DND-41 (cell line): Measurements from ENCODE around the gene UBE3D.
A peak's percentile ranks its signal among the peaks of the same experiment; 100 is the strongest.

ENCODE experiments used
- CTCF ChIP-seq: IDR thresholded peaks from 2 replicates; pipeline ENCODE4 v1.5.1; 2012; ENCODE audit warnings: borderline replicate concordance, low read length, moderate library complexity, mild to moderate bottlenecking; ENCODE audit not compliant: poor library complexity, severe bottlenecking; ENCODE audit errors: extremely low read depth
- EZH2 ChIP-seq: IDR thresholded peaks from 3 replicates; pipeline ENCODE4 v1.6.1; 2012; ENCODE audit warnings: borderline replicate concordance, low read depth, mild to moderate bottlenecking, moderate library complexity, low read length, inconsistent platforms; ENCODE audit not compliant: severe bottlenecking

DNA sequence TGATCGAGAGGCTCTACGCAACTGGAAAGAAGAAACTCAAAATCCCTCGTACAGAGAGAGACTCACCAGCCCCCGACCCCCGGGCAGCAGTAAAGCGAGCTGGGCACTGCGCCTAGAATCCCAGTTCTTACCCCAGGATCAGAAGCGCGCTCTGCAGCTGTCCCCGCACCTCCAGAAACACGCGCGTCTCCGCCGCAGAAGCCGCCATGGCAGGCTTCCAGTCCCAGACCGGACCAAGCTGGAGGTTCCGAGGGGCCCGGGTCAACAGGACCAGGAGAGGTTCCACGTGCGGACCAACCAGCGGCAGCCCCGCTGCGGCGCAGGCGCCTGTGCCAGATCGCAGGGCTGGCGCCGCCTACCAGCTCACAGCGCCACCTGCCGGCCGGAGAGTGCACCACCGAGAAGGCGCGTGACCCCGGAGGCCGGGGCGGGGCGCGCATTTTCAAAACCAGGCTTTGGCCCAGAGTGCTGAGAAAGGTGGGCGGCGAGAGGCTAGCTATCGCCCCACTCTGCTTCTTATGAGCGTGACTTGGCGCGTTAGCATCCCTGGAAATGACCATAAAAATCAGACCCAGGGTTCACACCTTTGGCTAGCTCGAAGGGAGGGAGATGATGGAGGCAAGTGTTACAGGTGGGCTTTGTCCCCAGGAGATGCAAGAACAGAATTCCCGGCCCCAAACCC, at the start of gene UBE3D:
- TF ChIP-seq CTCF (peak; percentile 95), EZH2 (no peak)
